GM19468 (cell line): ENCODE measurements around the gene CARMIL1.
A peak's percentile ranks its signal among the peaks of the same experiment; 100 is the strongest.
"Not testable (repeated sequence)": the region's sequence is repeated elsewhere in the genome, so short reads cannot be mapped to it uniquely, and the experiment has no call there.

Experiments
- ATAC-seq: cut with Tn5 transposase; IDR thresholded peaks from one replicate; pipeline ENCODE4 v1.9.1; 2021; ENCODE audit warnings: mild to moderate bottlenecking, moderate library complexity, moderate number of reproducible peaks; ENCODE audit not compliant: unreplicated experiment; ENCODE audit errors: extremely low read depth

Gene CARMIL1

DNA sequence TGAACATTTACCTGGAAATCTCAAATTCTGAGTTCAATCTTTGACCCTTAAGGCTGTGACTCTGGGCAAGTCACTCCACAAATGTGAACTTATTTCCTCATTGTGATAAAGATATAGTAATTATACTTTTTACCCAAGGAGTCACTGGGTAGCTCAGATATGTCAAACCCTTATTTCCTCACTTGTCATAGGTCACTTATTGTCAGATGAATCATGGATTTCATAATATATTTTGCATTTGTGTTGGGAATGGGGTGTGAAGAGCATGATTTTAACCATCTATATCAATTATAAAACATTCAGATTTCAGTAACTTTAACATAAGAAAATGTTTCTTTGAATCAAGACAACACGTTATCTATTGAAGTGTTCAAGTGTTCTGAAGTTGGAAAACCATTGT, 3.7 kb upstream of the CARMIL1 start:
- ATAC-seq: no peak

DNA sequence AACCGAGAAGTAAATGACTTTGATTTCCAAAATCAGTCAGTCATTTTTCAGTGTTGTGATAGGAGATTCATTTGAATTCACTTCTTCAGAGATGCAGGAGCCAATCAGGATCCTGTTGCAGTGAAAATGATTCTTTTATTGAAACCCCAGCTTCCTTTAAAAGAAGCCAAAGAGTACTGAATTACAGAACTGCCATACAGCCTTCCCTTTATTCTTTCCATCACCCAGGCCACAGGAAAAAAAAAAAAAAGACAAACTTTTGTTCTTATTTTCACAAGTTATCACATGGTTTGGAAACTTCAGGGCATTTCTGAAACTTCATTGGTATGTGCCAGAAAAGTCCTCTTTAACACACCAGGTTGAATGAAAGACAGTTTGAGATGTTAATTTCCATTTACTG, 1.8 kb upstream of the CARMIL1 start:
- no peak for ATAC-seq

GRCh38 chr6:25277857-25278256, 1.3 kb upstream of the CARMIL1 start:
- no peak for ATAC-seq

GRCh38 chr6:25278261-25278913, 787 bp upstream of the CARMIL1 start:
- ATAC-seq: peak; percentile 3

DNA sequence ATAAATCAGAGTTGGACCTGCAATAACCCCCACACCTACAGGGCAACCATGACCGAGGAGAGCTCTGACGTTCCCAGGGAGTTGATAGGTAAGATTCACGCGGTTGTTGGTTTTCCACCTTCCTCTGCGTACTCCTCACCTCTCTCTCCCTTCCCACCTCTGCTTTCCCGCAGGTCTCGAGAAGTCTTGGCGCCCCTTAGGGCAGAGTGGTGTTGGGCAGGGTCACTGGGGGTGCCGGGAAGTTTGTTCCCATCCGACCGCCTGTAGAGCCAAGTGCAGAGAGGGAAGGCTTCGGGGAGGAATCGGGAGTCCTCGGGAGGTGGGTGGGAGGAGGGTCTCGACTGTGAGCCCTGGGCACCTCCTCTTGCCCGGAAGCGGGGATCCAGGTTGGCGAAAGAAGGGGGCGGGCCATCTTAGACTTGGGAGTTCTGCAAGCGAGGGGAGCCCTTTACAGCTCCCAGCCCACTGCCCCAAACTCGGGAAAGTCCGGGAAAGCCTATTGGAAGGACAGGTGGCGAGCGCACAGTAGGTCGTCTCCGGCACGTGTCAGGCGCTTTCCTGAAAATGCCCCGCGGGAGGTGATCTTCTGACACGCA, 672 bp downstream of the CARMIL1 start:
- ATAC-seq: no peak

- ATAC-seq: no peak
Observed at GRCh38 chr6:25280344-25281074, 1.3 kb downstream of the CARMIL1 start.

- ATAC-seq: no peak
Observed at GRCh38 chr6:25286891-25287290, 7.7 kb downstream of the CARMIL1 start.

- no peak for ATAC-seq
Observed at GRCh38 chr6:25287941-25288340, 8.8 kb downstream of the CARMIL1 start.

GRCh38 chr6:25288518-25288917, 9.3 kb downstream of the CARMIL1 start:
- ATAC-seq: no peak

DNA sequence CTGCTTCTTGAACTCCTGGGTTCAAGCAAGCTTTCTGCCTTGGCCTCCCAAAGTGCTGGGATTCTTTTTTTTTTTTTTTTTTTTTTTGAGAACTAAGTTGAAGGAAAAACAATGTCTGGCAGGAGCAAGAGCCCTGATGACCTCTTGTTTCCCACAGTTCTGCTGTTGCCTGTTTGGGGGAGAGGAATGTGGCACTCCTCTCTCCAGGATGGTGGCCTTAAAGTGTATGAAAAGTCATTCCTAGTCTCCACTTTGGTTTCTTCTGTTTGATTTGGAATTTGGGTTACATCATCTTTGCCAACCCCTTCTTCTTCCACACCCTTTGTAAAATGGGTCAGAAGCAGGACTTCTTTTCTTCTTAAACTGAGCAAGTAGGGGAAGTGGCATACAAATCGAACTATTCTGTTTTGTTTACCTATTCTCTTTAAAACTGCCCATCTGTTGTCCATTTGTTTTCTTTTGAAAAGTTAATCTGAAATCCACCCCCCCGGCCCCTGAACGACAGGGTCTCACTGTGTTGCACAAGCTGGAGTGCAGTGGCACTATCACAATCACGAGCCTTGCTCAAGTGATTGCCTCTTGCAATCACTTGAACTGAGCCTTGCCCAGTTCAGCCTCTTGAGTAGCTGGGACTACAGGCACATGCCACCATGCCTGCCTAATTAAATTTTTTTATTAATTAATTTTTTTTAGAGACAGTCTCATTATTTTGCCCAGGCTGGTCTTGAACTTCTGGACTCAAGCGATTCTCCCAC, 11.3 kb downstream of the CARMIL1 start:
- ATAC-seq: no peak

- no peak for ATAC-seq
Observed at GRCh38 chr6:25292384-25292783, 13.2 kb downstream of the CARMIL1 start.

DNA sequence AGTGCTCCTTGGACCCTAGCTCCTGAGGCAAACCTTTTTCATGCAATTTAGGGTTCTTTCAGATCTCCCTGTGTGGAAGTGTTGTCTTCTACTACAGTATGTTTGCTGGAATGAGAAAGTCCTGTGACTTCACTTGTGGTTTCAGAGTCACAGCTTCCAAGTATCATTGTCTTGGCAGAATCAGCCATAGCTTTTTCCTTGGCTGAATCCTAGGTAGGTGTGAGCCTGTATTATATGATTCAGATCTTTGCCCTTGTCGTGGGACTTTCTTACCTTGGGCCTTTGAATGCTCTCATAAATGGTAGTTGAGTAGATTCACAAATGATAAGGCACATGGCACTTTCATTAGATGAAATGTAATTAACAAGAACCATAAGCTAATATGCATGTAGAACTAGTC, 16.5 kb downstream of the CARMIL1 start:
- no peak for ATAC-seq

- no peak for ATAC-seq
Observed at GRCh38 chr6:25296217-25296905, 17.2 kb downstream of the CARMIL1 start.

- no peak for ATAC-seq
Observed at GRCh38 chr6:25297039-25297441, 17.9 kb downstream of the CARMIL1 start.

DNA sequence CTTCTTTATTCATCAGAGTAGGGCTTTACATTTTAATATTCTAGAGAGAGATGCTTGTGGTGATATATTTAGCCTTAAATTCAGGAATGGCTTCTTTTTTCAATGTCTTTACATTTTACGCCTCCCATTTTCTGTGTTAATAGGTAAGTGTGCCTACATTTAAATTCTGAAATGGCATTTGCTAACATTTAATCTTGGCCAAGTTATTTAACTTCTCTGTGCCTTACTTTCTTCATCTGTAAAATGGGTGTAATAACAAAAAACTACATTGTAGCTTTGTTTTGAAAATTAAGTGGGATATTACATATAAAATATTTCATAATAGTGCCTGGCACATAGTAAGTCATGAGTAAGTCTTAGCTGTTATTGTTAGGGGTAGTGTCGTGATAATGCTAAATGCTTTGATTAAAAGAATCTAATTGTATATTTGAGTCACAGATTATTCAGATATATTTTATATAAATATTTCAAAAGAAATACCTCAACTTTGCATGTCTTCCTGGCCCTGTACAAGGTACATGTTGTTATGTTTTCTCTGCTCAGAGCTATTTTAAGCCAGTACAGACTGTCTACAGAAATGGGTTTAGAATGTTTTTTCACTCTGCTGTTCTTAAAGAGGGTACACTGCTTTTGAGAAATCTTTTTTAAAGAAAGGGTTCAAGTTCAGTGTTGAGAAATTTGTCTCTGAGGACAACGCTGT, 18.8 kb downstream of the CARMIL1 start:
- ATAC-seq: no peak

- not testable (repeated sequence) for ATAC-seq
Observed at GRCh38 chr6:25298523-25298865, 19.3 kb downstream of the CARMIL1 start.

DNA sequence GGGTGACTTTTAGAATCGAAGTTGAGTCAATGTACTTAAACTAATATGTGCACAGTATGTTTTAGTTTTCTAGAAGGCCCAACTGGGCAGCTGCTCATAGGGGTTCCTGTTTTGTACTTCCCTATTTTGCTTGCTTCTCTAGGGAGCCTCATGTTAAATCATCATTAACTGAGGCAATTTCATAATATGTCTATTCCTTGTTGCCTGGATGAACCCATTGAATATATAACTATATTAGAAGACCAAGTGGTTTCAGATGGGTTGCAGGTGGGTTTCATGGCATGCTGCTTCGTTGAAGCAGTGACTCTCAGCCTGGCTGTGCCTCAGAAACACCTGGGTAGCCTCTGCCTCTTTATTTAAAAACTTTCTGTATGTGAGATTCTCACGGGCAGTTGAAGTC, 22.2 kb downstream of the CARMIL1 start:
- no peak for ATAC-seq

DNA sequence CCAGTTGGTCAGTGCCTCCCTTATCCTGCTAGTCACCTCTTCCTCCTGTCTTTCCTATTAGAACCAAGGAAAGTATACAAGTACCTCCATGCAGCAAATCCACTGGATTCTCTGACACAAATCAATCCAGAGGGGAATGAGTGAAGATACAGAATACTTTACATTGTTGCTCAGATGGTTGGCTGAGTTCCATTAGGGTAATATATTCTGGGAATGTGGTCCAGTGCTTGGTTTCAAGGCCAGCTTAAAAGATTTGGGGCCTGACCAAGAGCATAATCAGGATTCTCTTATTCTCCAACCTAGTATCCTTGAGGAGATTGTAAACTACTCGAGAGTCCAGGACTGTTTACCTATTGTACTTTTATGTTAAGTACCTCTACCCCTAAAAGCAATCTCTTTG, 23.0 kb downstream of the CARMIL1 start:
- no peak for ATAC-seq

DNA sequence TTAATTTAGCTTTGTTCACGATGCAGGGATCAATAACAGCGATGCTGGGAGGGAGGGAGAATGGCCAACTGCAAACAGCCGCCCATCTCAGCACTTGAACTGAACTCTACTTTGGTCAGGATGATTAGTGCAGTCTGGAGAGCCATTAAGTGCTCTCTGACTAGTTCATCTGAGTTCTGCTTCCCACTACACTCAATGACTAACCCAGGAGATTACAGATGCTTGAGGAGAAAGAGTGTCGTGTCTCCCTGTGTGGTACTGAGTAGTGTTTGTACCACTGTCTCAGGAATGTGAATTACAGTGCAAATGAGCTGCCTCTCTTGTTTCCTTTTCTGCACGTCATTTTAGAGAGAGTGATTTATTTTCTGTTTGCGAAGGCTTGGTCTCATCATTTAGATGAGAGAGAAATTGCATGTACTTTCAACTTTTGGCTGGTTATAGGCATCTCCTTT, 23.5 kb downstream of the CARMIL1 start:
- ATAC-seq: no peak

- no peak for ATAC-seq
Observed at GRCh38 chr6:25303254-25303653, 24.1 kb downstream of the CARMIL1 start.
